ENCODE data around the gene UBE2H.
A peak's percentile ranks its signal among the peaks of the same experiment; 100 is the strongest.

UBE2H gene

GRCh38 chr7:129950191-129950932, 2.4 kb downstream of the UBE2H start:
- peak; percentile 73 for DNase-seq (ENCODE audit: low spot score)

- DNase-seq (ENCODE audit: low spot score), result peak; percentile 71
These were observed 3.2 kb downstream of the UBE2H start for GRCh38 chr7:129949292-129950133.

GRCh38 chr7:129948877-129949291, 3.9 kb downstream of the UBE2H start:
- peak; percentile 97 for DNase-seq (ENCODE audit: low spot score)

DNA sequence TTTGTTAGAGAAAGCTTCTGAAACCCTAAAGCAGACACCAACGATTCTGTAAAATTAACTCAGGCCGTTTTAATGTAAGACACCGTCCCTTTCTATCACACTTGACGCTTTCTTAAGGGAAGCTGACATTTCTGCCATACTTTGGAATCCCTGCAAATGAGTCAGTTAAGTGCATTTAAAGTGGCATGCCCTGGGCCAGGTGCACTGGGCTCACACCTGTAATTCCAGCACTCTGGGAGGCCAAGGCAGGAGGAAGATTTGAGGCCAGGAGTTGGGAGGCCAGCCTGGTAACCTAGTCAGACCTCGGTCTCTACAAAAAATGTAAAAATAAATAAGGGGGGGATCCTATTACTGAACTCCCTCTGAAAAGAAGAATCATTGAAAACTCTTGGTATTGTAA, 4.4 kb downstream of the UBE2H start:
- no peak for DNase-seq (ENCODE audit: low spot score)

GRCh38 chr7:129947701-129948100, 5.1 kb downstream of the UBE2H start:
- DNase-seq (ENCODE audit: low spot score), result no peak

GRCh38 chr7:129947049-129947448, 5.7 kb downstream of the UBE2H start:
- DNase-seq (ENCODE audit: low spot score), result no peak

GRCh38 chr7:129946282-129946681, 6.5 kb downstream of the UBE2H start:
- DNase-seq (ENCODE audit: low spot score), result no peak

GRCh38 chr7:129943352-129943751, 9.4 kb downstream of the UBE2H start:
- no peak for DNase-seq (ENCODE audit: low spot score)

- DNase-seq (ENCODE audit: low spot score), result no peak
These were observed 12.4 kb downstream of the UBE2H start for GRCh38 chr7:129940329-129940728.

GRCh38 chr7:129939881-129940280, 12.9 kb downstream of the UBE2H start:
- DNase-seq (ENCODE audit: low spot score), result no peak

DNA sequence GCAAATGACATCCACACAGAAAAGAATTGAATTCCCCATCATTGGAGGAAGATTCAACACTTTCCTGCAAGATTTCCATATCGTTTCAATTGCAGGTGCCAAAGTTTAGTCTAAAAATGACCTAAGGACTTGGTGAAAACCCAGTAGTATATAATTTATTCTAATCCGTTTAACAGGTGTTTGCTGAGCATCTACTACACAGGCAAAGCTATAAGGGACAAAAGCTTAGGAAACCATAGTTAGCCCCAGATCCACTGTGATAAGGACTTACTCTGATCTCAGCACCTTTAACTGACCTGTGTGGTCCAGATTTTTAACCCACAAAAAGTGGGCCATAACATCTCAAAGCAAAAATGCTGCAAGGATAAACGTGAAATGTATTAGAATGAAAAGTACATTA, 19.1 kb downstream of the UBE2H start:
- DNase-seq (ENCODE audit: low spot score), result no peak

DNA sequence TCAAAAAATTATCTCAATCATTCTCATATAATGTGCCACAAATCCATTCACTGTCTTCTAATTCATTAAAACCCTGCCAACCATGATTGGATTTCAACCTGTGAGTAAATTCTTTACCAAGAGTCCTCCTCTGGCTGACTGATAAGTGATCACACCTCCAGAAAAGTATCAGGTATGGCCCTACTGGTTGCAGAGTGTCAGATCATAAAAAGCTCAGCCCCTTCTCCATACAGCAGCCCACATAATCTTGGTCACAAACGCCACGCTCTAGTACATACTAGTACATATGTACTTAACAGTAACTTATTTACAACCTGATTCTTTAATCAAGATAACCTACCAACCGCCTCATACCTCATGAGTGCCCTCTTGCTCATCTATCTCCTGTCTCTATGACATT, 26.1 kb downstream of the UBE2H start:
- no peak for DNase-seq (ENCODE audit: low spot score)

DNA sequence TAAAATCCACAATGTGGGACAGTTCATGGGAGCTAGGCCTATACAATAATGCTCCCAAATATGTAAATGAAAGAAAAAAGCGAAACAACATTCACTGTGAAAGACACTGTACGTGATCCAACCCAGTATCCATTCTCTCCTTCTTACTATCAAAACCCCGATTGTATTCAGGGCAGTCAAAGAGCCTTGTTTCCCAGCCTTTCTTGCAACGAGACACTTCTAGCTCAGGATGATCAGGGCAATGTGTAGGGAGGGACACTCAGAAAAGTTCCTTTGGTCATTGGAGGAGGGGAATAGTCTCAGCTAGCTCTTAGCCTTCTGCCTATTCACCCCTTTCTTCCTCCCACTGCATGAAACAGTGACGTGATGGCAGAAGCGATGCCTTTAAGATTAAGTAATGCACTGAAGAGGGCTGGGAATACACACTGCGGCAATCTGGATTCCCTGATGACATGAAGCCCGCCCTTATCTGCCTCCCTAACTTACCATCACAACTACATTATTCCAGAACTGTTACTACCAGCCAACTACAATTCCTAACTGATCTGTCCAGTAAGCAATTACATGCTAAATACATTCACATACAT, 27.3 kb downstream of the UBE2H start:
- no peak for DNase-seq (ENCODE audit: low spot score)

GRCh38 chr7:129924602-129925001, 28.2 kb downstream of the UBE2H start:
- DNase-seq (ENCODE audit: low spot score), result no peak

DNA sequence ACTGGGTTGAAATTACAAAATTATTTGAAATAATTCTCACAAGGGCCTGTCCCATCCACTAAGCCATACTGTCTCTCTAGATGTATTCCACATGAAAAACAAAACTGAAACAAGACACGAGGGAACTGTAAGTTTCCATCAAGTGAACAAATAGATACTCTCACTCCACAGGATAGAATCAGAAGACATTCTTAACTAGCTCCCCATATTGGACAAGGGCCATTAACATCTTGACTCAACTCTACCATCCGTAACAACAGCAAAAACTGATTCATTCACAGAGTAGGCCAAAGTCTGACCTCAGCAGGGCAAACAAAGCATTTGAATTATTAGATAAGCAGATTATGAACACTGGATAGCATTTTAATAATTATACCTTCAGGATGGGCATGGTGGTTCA, 29.1 kb downstream of the UBE2H start:
- DNase-seq (ENCODE audit: low spot score), result no peak

DNA sequence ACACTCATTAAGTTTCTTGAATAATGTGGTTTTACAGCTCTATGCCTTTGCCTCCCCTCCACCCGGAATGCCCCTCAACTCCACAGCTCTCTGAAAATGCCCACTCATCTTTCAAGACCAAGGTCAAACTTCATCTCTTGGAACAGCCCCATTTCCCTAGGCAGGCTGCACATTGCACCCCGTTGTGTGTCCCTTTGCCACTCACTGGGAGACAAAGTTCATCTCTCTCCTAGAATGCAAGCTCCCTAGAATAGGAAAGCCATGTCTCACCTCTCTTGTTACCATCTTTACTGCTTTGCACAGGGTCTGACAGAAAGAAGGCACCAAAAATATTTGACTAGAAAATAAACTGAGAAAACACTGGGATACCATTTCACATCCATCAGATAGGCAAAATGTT, 33.3 kb downstream of the UBE2H start:
- no peak for DNase-seq (ENCODE audit: low spot score)

GRCh38 chr7:129918922-129919321, 33.8 kb downstream of the UBE2H start:
- no peak for DNase-seq (ENCODE audit: low spot score)

DNA sequence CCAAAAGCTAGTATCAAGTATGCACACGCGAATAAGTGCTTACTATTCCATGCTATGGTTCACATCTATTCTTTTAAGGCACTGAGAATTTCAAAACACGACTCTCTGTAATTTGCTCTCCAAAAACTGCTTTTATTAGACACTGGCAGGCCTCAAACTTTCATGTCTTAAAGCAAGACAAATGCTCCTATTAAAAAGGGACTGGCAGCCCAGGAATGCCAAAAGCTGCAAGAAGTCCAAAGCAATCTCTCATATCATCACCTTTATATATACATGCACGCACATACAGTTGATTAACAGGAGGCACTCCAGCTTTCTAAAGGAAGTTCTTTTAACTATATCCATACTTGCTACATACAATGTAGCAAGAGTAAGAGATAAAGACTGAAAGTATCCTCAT, 34.8 kb downstream of the UBE2H start:
- no peak for DNase-seq (ENCODE audit: low spot score)

DNA sequence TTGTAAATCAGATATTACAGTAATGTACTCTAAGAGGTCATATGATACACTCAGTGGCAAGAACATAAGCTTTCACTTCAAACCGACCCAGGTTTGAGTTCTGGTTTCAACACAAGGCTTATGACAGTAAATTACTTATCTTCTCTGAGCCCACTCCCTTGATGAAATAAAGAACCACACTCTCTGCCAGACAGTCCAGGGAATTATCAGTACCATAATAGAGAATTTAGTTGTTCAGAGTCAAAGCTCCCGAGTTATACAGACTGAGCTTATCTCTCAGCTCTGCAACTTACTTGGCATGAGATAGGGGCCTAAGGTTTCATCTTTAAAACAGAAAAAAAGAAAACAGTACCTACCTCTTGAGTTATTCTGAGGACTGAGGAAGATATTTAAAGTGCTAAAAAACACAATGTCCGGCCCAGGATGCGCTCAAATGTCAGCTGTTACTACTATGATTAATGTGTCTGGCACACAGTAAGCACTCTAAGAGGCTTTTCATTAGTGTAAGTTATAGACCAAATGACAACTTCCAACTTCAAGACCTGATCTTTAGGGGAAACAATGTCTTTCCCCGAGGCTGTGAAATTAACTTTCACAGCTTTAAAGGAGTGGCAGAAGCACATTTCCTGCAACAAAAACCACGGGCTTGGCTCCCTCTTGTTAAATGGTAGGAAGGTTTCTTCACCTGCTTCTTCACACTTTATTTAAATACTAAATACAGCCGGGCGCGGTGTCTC, 38.1 kb downstream of the UBE2H start:
- DNase-seq (ENCODE audit: low spot score), result no peak

DNA sequence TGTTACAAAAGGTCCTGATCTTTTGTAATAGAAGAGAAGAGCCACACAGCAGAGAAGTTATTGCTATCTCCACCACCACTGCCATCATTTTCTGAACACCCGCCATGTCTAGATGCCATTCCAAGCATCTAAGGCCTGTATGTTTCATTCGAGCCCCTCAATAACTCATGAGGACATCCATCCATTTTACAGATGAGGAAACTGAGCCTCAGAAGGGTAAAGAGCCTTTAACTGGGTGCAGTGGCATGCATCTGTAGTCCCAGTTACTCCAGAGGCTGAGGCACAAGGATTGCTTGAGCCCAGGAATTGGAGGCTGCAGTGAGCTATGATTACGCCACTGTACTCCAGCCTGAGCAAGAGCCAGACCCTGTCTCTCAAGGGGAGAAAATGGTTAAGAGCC, 39.3 kb downstream of the UBE2H start:
- DNase-seq (ENCODE audit: low spot score), result no peak

- DNase-seq (ENCODE audit: low spot score), result no peak
These were observed 41.0 kb downstream of the UBE2H start for GRCh38 chr7:129911790-129912189.

- no peak for DNase-seq (ENCODE audit: low spot score)
These were observed 43.1 kb downstream of the UBE2H start for GRCh38 chr7:129909669-129910068.

All from NAMALWA (cell line).